Measurements from ENCODE around the gene OR4C11.

The OR4C11 gene, protein sequence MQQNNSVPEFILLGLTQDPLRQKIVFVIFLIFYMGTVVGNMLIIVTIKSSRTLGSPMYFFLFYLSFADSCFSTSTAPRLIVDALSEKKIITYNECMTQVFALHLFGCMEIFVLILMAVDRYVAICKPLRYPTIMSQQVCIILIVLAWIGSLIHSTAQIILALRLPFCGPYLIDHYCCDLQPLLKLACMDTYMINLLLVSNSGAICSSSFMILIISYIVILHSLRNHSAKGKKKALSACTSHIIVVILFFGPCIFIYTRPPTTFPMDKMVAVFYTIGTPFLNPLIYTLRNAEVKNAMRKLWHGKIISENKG

DNA sequence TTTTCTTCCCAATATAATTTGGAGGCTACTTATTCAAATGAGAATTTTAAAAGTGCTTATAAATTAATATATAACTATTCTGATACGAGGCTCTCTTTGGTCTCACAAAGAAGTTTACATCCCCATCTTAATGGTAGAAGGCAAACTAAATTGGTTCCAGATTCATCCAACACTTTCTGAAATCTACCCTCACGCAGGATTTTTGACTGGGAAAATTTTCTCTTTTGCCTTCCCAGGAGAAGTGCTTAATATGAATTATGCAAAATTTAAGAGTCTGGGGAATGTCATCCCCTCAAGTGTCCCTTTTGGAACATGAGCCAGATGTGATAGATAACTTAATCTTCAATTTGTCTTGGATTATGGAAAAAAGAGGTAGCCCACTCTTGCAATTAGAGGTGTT is at the start of gene OR4C11:
Gene OR4C11 (minus strand): TSS at position 101 of the 400 bp plus-strand sequence. CDS start 3,272 bp downstream, outside the sequence.
- no peaks in the 10 kb centered on the region for H4K20me1 ChIP-seq (ENCODE audit: insufficient read depth, low read length)
- H3K36me3 ChIP-seq (replicated peaks; ENCODE audit: insufficient read depth, low read length) = no peaks in the 10 kb centered on the region
- no peaks in the 10 kb centered on the region for H3K9me3 ChIP-seq (replicated peaks; ENCODE audit: insufficient read depth, low read length)
- H3F3A ChIP-seq (ENCODE audit: insufficient read depth, low read length) = no peaks in the 10 kb centered on the region
- TF ChIP-seq, protein P1, sequence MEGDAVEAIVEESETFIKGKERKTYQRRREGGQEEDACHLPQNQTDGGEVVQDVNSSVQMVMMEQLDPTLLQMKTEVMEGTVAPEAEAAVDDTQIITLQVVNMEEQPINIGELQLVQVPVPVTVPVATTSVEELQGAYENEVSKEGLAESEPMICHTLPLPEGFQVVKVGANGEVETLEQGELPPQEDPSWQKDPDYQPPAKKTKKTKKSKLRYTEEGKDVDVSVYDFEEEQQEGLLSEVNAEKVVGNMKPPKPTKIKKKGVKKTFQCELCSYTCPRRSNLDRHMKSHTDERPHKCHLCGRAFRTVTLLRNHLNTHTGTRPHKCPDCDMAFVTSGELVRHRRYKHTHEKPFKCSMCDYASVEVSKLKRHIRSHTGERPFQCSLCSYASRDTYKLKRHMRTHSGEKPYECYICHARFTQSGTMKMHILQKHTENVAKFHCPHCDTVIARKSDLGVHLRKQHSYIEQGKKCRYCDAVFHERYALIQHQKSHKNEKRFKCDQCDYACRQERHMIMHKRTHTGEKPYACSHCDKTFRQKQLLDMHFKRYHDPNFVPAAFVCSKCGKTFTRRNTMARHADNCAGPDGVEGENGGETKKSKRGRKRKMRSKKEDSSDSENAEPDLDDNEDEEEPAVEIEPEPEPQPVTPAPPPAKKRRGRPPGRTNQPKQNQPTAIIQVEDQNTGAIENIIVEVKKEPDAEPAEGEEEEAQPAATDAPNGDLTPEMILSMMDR (IDR thresholded peaks at IDR 0.05; ENCODE audit: low read length) = no peak
- TF ChIP-seq EZH2 (optimal IDR thresholded peaks at IDR 0.05; ENCODE audit: low read depth, low read length) = no peak
- no peaks in the 10 kb centered on the region for H3K79me2 ChIP-seq (ENCODE audit: low read length)
- H3K4me3 ChIP-seq (ENCODE audit: low read length) = no peak within 1 kb of the TSS
- H3K27me3 ChIP-seq (replicated peaks; ENCODE audit: insufficient read depth, low read length) = no peaks in the 10 kb centered on the region
- no peak within 1 kb of the TSS for H3K4me2 ChIP-seq (ENCODE audit: low read depth, low read length)
- no peaks in the 10 kb centered on the region for H3K9me2 ChIP-seq (replicated peaks; ENCODE audit: insufficient read depth, low read length)
- H3K9ac ChIP-seq (ENCODE audit: low read length) = no peak within 1 kb of the TSS
- H2AFZ ChIP-seq (ENCODE audit: low read length) = no peak within 1 kb of the TSS
- H3K4me1 ChIP-seq (ENCODE audit: low read length) = no peaks in the 10 kb centered on the region
- no peak for DNase-seq
- no peak within 1 kb of the TSS for H3K27ac ChIP-seq (ENCODE audit: low read length)

DNA sequence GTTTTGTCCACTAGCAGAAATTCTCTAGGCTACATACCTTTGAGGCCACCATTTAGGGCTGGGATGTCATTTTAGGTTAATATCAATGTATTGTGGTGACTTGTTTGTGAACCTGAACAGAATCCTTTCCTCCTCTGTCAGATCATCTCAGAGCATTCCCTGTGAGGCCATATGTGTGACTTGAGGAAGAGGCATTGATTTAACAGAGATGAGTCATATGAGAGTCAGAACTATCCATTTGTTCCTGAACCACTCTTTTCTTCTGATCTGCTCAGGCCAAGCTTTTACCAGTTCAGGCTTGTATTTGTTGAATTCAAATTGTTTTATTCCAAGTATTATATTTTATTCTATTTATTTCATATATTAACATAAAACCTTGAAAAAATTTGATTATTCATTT is 47.7 kb upstream of the OR4C11 start:
- Histone ChIP-seq H3K36me3 (replicated peaks; ENCODE audit: insufficient read depth, low read length) (no peaks in the 10 kb centered on the region), H3F3A (ENCODE audit: insufficient read depth, low read length) (peaks cover 13% of the 10 kb centered on the region), H4K20me1 (ENCODE audit: insufficient read depth, low read length) (no peaks in the 10 kb centered on the region), H3K4me3 (ENCODE audit: low read length) (no peak overlapping the region), H3K27me3 (replicated peaks; ENCODE audit: insufficient read depth, low read length) (no peaks in the 10 kb centered on the region), H3K79me2 (ENCODE audit: low read length) (no peaks in the 10 kb centered on the region), H3K27ac (ENCODE audit: low read length) (no peak overlapping the region), H3K9me2 (replicated peaks; ENCODE audit: insufficient read depth, low read length) (no peaks in the 10 kb centered on the region), H2AFZ (ENCODE audit: low read length) (no peak overlapping the region), H3K9me3 (replicated peaks; ENCODE audit: insufficient read depth, low read length) (no peaks in the 10 kb centered on the region), H3K4me1 (ENCODE audit: low read length) (peaks cover 24% of the 10 kb centered on the region), H3K4me2 (ENCODE audit: low read depth, low read length) (no peak overlapping the region), H3K9ac (ENCODE audit: low read length) (no peak overlapping the region)
- TF ChIP-seq EZH2 (optimal IDR thresholded peaks at IDR 0.05; ENCODE audit: low read depth, low read length) (no peak), EZH2phosphoT487 (IDR thresholded peaks at IDR 0.05; ENCODE audit: low read length) (no peak)
- TF ChIP-seq, protein P1 (IDR thresholded peaks at IDR 0.05; ENCODE audit: low read length) = no peak
- DNase-seq = no peak

DNA sequence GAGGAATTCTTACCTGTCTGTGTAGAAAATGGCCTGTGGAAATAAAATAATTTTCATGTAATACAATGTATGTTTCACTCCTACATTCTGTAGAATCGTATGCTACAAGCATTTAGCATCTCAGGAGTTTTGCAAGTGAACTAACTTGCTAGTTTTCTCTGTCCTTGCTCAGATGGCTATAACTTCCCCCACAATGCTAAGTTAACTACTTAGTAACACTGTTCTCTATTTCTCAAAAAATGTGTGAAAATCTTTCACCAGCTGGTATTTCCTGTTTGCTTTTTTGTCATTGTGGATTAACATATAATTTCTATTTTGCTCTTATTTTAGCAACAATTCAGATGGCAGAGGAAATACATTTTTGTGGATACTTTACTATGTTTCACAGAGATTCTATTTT is 45.1 kb upstream of the OR4C11 start:
- H3K9me3 ChIP-seq (replicated peaks; ENCODE audit: insufficient read depth, low read length) = no peaks in the 10 kb centered on the region
- no peaks in the 10 kb centered on the region for H3K27me3 ChIP-seq (replicated peaks; ENCODE audit: insufficient read depth, low read length)
- H3K4me3 ChIP-seq (ENCODE audit: low read length) = no peak overlapping the region
- H3K4me2 ChIP-seq (ENCODE audit: low read depth, low read length) = 0 out of 2 replicates have a peak overlapping the region, but pooled peaks have one; percentile 2
- TF ChIP-seq EZH2 (optimal IDR thresholded peaks at IDR 0.05; ENCODE audit: low read depth, low read length) (no peak), EZH2phosphoT487 (IDR thresholded peaks at IDR 0.05; ENCODE audit: low read length) (no peak)
- TF ChIP-seq, protein P1 (IDR thresholded peaks at IDR 0.05; ENCODE audit: low read length) = no peak
- H3K9ac ChIP-seq (ENCODE audit: low read length) = no peak overlapping the region
- H3K27ac ChIP-seq (ENCODE audit: low read length) = no peak overlapping the region
- DNase-seq = no peak
- H4K20me1 ChIP-seq (ENCODE audit: insufficient read depth, low read length) = no peaks in the 10 kb centered on the region
- H3K4me1 ChIP-seq (ENCODE audit: low read length) = peaks cover 13% of the 10 kb centered on the region
- H2AFZ ChIP-seq (ENCODE audit: low read length) = no peak overlapping the region
- peaks cover under 1% of the 10 kb centered on the region for H3F3A ChIP-seq (ENCODE audit: insufficient read depth, low read length)
- H3K36me3 ChIP-seq (replicated peaks; ENCODE audit: insufficient read depth, low read length) = no peaks in the 10 kb centered on the region
- H3K79me2 ChIP-seq (ENCODE audit: low read length) = no peaks in the 10 kb centered on the region
- H3K9me2 ChIP-seq (replicated peaks; ENCODE audit: insufficient read depth, low read length) = no peaks in the 10 kb centered on the region
